NCI-H1417 treated with DMSO at 0.1 percent for 48 hours (cell line): Measurements from ENCODE around the gene PIK3R5.

Source experiments
- DNase-seq: peaks from one replicate; lab custom pipeline; 2025; lab: John Stamatoyannopoulos, UW

PIK3R5 gene

GRCh38 chr17:8879410-8879809 is 86.1 kb downstream of the PIK3R5 start:
- no peak for DNase-seq

- no peak for DNase-seq
Measured at GRCh38 chr17:8877984-8878383, 87.5 kb downstream of the PIK3R5 start.

DNA sequence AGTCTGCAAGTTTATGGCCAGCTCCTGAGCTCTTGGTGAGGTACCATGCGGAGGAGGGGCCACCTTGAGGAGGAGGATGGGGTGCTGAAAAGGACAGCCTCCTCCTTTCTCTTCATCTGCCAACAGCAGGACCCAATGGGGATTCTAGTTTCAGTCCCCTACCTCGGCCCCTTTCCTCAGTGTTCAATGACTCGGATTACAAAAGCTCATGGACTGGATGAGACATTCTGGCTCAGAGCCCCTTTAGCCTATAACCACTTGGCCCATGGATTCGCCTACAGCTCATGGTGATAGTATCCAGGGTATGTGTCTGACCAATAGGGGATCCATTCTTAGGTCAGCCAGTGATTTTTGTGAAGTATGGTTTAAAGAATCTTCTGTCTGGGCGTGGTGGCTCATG is 89.5 kb downstream of the PIK3R5 start:
- no peak for DNase-seq

DNA sequence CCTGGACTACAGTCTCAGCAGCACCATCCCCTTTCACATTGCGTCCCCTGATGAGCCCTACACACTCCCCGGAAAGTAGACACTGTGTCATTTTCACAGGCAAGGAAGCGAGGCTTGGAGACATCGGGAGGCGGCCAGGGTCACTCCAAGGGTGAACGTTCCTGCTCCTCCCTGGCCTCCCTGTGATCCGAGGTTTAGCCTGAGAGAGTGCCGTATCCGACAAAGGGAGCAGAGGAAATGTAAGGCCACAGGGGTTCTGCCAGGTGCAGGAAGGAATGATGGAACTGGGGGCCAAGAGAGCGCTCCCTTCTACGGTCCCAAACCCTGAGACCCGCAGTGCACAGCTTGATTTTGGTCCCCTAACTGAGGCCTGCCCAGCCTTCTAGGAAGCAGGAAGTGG is 90.1 kb downstream of the PIK3R5 start:
- no peak for DNase-seq

DNA sequence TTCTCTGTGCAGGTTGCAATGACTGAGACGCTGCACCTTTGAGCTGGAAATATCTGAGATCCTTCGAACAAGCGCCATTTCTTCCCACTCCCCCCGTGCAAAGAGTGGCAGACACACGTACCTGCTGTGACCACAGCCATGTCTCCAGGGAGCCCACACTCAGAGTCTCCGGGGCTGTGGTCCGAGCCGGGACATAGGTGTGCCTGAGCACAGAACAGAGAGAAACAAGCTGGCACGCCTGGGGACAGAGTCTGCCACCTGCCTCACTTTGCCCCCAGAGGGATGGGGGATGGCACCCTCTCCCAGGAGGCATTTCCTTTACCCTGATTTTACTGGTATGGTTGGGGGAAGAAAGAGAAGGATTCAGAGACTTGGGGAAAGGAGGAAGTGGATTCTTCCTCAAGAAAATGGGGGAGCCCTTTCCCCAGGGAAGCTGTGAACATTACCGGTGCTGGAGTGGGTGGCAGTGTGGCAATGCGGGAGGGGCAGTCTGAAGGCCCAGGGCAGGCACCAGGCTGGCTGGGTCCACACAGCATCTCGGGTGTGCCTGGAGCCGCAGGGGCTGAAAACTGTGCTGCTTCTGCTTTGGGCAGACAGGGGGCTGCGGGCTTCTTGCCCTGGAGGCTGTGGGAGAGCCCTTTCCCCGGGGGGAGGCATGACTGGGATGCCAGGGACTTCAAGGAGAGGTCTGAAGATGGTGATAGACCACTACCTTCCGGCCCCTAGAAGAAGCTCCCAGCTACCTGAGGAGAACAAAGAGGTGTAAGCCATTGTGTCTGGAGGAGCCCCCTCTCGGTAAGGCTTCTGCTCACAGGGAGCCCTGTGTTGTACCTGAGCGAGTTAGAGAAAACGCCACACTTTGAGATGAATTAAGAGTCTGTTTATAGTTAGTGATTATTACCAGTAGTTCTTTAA is 91.4 kb downstream of the PIK3R5 start:
- DNase-seq, result no peak

- DNase-seq, result no peak
Measured at GRCh38 chr17:8872705-8873435, 92.6 kb downstream of the PIK3R5 start.

DNA sequence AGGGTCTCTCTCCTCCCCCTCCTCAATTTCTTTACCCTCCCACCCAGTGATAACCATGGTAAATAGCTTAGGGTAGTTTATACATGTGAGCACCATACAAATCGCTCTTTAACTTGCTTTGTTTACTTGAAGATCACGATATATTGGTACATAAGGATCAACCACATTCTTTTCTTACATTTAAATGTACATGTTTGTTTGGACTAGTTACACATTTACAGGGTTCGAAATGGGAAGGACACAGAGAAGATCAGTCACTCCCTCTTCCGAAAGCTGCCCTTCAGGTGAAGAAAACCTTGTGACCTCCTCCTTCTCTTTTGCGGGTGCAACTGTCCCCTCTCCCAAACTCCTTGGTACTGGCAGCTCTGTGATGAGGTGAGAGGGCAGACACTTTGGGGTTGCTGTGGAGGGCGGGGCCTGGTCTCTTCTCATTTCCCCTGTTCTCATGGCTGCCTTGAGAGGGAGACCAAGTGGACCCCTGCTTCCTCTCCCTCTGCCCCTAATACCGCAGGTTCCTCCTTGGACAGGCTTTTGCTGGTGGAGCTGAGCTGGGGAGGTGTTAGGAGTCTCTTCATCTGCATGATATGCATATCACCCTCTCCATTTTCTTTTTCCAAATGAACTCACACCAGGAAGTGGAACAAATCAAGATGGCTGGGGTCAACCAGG is 93.3 kb downstream of the PIK3R5 start:
- DNase-seq, result no peak

DNA sequence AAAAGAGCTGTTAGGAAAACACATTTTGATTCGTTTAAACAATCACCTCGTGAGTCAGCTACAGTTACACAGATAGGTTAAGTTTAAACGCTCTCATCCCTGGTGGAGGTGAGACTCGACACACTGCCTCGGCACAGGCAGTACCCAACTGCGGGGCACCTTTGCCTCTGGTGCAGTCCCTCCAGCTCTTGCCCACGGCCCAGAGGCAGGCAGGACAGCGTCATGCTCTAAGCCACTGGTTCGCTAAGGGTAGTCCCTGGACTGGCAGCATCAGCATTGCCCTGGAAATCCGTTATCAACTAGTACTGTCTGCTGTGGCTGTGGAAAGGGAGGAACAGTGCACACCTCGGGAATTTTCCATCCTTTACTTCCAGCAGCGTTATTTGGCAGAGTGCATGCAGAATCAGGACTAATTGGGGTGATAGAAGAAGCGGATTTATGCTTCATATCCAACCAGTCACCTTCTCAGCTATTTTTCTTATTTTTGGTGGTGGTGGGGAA is 94.4 kb downstream of the PIK3R5 start:
- no peak for DNase-seq

- DNase-seq, result no peak
Measured at GRCh38 chr17:8870406-8871040, 95.0 kb downstream of the PIK3R5 start.

DNA sequence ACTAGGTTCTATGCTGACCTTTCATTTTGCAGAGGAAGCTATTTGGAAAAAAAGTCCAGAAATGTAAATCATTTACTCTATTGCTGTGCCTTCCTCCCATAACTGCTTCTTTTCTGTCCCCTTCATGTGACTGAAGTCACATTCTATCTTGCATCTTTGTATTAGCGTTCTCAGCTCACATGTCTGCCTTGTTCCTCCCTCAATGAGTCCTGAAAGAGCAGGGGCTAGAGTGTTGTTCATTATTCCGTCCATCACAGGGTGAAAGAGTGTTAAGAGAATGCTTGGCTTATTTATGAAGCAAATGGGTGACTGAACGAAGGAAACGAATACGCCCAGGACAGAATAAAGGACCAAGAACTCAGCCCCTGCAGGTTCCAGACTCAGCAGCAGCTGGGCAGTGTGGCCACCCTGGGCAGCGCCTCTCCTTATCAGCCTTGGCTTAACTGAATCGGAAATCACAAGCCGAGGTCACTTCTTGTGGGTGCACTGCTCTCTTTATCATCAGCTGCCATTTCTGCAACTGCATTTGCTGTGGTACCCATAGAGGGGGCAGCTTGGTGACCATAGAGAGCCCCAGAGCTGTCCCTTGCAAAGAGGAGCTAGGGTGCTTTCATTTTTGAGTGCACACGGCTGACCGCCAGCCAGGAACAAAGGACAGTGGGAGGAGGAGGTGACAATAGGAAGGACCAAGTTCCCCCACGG is 96.2 kb downstream of the PIK3R5 start:
- DNase-seq, result no peak

DNA sequence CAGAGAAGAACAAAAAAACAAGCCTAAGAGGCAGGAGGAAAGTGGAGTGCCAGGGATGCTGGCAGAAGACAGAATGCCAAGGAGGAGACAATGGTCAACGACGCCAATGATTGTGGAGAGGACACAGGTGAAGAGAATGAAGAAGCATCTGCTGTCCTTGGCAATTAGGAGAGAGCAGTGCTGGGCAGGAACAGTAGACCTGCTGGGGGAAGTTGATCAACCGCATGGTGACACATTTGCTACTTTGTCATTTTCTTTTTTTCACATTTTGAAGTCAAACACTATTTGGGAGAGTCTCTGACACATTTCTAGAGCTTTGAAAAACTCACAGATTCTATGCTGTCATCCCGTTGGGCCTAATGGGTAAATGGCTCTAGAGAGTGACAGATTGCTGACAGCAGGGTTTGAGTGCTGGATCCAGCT is 97.0 kb downstream of the PIK3R5 start:
- DNase-seq, result no peak

DNA sequence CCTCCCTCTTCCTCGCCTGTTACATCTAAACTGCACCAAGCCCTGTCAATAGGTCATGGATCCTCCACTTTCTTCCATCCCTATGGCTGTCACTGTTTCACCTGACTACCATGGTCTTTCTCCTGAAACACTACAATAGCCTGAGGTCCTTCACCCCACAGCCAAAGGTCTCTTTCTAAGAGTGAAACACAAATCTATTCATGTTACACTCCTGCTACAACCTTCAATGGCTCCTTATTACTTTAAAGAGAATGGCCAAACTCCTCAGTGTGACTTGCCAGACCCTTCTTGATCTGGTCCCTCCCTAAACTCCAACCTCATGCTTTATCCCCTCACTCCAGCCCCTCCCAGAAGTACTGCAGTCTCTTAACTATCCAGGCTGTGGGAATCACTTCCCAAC is 97.4 kb downstream of the PIK3R5 start:
- no peak for DNase-seq

DNA sequence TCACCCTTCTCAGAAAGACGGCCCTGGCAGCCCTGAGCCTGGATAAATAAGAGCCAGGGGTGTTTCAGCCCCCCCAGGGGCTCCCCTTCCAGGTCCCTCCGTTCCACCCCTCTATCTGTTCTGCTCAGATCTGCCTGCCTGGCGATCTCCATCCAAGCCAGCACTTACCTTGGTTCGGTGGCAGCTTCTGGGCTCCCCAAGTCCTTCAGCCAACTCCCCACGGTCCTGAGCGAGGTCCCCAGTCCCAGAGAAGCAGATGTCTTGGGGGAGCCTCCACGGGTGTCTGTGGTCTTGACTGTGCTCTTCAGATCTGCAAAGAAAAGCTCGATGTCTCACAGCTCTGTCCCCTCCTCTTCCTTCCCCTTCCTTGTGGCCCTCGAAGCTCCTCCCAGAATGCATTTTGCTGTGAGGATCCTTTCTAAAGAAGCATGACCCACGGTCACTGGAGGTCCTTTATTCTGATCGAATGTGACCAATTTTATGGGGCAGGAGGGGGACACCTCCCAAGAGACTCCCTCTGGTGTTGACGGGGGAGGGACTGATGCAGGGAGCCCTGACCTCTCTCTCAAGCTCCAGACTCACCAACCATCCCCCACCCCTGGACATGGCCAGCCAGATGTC is 98.0 kb downstream of the PIK3R5 start, which contains the start of gene PIK3R6:
Gene PIK3R6 (minus strand): TSS at position 314 of the 621 bp plus-strand sequence. CDS start 17,880 bp downstream, outside the sequence.
- DNase-seq, result no peak

DNA sequence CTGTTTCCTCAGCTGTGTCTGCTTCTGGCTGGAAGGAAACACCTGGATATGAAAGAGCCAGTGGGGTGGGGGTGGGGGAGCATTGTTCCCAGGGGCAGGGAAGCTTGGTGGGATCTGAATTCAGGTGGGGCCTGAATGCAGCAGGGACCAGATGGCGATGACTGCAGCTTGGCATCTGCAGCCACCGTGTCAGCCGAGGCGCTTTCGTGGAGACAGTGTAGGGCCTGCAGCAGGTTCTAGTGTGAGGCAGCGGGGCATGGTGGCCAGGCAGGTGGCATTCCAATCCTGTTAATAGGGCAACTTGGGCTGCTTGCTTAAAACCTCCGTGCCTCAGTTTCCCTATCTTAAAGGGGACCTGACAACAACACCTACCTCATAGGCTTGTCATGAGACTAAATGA is 99.7 kb downstream of the PIK3R5 start:
- DNase-seq, result no peak

DNA sequence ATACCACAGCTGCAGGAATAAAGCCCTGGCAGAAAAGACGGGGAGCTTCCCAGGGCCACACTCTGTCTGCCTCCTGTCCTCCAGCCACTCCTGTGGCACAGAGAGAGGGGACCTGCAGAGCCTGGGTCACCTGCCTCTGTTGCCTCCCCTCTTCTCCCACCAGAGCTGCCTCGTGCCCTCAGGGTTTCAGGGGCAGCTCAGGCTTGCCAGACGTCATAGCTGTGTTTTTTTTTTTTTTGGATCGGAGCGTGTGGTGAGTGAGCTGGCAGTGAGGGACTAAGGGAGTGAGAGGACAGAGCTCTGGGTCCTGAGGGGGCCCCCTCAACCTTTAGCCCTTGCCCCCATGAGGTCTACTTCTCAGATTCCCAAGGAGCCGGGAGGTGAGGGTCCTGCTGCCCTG is 100.1 kb downstream of the PIK3R5 start:
- no peak for DNase-seq

DNA sequence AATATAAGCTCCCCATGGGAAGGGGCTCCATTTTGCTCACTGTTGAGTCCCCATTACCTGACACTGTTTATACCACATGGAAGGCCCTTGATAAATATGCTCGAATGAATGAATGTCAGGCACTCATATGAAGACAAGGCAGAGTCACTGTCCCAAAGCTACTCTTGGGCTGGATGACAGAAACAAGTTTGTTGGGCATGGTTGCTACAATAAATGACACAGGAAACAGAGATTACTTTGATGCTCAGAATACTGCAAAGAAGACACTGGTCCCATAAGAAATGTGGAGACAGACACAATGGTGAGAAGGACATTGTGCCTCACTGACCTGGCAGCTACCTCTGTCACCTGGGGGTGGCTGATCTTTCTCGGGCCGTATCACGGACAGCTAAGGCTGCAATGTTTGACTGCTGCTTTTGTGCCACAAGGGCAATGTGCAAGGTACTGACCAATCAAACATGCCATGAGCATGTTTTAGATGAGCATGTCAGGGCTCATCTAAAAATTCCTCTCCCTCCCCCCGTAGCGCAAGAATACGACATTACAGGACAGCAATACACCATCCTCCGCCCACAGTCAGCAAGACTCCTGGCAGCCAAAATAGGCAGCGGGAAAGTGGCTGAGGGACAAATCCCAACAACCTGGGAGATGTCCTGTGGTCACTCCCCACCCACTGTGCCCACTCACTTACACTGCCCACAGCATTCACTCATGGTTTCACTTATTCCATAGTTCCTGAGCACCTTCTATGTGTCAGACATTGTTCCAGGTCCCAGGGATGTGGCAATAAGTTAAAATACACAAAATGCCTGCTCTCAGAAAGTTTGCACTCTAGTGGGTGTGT is 103.1 kb downstream of the PIK3R5 start:
- DNase-seq, result no peak

DNA sequence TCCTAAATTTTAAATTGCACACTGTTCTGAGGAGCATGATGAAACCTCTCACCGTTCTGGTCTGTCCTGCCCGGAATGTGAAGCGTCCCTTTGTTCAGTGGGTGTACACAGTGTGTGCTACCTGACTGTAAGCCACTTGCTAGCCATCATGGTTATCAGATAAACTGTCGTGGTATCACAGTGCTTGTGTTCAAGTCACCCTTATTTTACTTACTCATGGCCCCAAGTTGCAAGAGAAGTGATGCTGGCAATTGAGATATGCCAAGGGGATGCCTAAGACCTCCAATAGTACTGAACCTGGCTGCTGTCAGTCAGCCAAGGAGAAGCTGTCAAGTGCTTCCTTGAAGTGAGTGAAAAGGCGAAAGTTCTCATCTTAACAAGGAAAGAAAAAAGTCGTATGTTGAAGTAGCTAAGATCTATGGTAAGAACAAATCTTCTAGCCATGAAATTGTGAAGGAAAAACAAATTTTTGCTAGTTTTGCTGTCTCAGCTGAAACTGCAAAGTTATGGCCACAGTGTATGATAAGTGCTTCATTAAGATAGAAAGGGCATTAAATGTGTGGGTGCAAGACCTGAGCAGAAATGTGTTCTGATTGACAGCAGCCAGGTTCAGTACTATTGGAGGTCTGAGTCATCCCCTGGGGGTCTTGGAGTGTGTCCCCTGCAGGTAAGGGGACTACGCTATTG is 103.9 kb downstream of the PIK3R5 start:
- DNase-seq, result no peak

DNA sequence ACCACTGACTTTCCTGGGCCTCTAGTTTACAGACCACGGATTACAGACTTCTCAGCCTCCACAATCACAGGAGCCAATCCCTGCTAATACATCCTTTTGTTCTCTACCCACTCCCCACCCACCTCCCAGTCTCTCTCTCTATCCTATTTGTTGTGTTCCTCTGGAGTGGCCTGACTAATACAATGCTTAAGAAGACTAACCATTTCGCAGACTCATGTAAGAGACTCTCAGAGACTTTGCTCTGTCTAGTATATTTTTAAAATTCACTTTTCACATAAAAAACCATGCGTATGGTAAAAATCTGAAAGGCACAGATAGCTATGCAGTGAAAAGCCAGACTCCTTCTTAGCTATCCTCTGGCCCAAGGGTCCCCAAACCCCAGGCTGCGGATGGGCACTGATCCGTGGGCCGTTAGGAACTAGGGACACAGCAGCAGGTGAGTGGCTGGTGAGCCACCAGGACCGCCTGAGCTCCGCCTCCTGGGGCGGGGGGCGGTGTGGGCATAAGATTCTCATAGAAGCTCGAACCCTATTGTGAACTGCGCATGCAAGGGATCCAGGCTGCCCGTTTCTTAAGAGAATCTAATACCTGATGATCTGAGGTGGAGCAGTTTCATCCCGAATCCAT is 105.6 kb downstream of the PIK3R5 start:
- no peak for DNase-seq
